IPS DF 4.7 (cell line): ENCODE results near the gene CEP295NL.
"Not testable (repeated sequence)": the region's sequence is repeated elsewhere in the genome, so short reads cannot be mapped to it uniquely, and the experiment has no call there.

Experiments used
- DNase-seq: peaks from one replicate; pipeline ENCODE4 v3.0.0-alpha.2; 2013; ENCODE audit warnings: low spot score; ENCODE audit errors: extremely low read depth

The CEP295NL gene

DNA sequence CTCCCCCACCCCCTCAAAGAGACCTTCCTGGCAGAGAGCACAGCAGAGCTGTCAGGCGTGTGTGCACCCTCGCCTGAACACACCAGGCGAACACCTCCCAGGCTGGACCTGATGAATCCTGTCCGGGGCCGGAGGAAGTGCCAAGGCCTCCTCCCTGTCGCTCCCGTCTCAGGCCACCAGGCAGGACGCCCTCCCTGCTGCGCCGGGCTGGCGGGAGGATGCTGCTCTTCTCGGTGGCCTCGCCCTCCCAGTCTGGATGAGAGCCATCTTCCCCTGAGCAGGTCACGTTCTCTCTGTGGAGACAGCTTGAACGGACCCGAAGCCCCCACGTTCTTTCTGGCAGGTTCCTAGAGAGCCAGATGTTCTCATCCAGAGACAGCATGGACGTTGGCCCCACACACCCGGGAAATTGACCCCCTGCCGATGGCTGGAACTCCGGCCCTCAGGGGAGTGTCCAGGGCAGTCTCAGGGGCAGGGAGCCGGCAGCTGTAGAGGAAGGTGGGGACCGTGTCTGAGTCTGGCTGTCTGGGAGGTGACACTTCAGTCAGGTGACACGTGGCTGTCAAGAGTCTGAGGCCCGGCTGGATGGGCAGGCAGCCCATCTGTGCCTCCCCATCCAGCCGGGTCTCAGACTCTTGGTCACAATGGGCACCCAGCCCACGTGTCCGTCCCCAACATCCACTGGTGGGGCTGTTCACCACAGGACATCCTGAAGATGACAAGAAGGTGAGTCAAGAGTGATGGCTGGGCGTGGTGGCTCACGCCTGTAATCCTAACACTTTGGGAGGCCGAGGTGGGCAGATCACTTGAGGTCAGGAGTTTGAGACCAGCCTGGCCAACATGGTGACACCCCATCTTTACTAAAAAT lies 27.1 kb upstream of the CEP295NL start:
- DNase-seq = no peak

DNA sequence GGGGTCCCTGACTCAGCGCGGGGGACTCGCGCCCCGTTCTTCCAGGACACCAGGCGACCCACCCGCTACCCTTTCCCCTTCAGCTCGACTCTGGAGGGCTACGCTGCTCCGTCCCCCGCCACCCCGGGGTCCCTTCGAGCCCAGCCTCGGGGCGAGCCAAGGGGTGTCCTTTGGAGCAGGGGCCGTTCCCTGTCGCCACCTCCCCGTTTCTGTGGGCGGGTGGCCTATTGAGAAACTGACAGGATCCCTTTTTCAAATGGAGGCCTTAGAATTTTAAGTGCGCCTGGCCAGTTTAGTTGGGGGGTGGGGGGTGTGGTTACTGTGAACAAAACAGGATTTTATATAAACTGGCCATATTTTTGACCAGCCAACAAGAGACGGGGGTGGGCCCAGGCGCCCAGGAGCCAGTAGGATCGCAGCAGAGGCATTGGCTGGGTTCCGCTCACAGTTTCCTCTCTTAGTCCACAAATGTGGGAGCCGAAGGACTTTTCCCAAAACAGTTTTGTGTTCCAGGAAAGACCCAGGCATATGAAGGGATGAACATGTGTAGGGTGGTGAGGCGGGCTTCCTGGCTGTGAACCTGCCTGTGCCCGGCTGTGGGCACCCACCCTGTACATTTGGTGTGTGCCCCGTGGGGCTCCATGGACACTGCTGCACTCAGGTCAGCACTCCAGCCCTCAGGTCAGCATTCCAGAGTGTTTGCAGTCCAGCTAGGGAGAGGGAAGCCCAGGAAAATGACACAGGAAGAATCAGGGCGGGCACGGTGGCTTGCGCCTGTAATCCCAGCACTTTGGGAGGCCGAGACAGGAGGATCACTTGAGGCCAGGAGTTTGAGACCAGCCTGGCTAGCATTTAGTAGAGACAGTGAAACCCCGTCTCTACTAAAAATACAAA lies 22.9 kb upstream of the CEP295NL start:
- DNase-seq = no peak

DNA sequence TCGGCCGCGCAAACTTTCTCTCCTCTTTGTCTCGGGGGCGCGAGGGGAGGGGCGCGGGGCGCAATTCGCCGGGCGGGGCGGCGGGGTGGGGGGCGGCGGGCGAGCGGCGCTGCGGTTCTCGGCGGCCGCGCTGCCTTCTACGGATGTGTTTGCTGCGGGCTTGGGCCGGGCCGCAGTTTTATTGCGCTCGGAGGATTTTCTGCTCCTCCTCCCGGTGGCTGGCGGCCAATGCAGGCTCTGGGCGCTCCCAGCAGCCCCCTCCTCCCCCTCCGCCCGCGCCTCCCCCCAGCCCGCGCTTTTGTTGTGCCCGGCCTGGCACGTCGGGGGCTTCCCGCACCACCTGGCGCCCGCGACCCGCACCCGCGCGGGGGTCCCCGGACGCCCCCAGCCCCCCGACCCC lies 22.2 kb upstream of the CEP295NL start, which contains the start of gene TIMP2:
TIMP2 (minus strand) TSS at position 154 of the 400 bp plus-strand sequence. CDS start 299 bp downstream, outside the sequence.
- no peak for DNase-seq

DNA sequence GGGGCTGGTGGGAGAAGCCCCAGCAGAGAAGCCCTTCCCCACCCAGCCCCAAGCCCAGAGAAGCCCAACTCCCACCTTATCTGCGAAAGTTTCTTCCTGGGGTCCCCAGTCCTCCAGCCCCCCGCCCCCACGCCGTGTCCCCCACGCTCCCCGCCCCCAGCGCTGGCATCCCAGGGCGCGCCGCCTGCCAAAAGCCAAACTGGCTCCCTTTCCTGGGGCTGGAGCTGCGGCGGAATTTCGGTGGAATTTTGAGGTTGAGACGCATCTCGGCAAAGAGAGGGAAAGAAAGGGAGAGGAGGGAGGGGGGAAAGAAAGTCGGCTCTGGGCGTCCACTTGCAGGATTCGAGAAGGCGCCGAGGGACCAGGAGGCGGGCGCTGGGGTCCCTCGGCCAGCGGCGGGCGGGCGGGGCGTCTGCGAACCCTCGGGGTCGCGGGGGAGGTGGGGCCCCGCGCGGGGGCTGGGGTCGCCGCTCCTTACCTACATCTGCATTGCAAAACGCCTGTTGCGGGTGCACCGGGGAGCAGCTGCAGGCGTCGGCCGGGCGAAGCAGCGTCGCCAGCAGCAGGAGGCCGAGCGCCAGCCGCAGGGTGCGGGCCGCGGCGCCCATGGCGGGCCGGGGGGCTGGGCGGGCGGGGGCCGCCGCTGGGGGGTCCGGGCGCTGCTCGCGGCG lies 21.6 kb upstream of the CEP295NL start:
- DNase-seq = no peak

DNA sequence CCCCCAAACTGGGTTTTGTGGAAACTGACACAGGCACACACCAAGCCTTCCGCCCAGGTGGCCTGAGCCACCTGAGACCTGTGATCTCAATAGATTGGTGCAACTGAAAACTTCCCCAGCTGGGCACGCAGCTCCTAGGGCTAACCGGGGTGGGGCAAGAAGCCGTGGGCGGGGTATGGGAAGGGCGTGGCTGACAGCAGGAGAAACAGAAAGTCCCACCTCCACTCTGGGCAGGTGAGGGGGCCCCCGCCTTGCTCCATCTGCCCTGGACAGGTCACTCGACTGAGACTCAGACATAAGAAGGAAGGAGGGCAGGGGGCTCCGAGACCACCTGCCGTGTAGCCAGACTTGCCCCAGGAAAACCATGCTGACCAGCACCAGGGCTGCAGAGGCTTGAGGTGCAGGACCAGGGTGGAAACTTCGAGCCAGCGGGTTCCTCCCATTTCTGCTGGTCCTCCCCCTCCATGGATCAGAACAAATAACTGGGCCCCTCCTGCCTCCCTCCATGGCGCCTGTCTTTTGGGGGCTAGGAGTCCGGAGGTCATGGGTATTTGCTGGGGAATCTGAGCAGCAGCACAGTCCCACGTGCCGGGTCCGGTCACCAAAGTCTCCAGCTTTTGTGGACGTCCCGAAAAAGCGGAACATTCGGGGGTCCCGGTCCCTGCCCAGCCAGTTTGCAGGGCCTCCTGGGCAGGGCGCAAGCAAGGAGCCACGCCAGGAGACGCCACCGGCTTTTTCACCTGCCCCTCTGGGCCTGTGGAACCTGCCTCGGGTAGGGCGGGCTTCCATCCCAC lies 20.9 kb upstream of the CEP295NL start:
- no peak for DNase-seq

DNA sequence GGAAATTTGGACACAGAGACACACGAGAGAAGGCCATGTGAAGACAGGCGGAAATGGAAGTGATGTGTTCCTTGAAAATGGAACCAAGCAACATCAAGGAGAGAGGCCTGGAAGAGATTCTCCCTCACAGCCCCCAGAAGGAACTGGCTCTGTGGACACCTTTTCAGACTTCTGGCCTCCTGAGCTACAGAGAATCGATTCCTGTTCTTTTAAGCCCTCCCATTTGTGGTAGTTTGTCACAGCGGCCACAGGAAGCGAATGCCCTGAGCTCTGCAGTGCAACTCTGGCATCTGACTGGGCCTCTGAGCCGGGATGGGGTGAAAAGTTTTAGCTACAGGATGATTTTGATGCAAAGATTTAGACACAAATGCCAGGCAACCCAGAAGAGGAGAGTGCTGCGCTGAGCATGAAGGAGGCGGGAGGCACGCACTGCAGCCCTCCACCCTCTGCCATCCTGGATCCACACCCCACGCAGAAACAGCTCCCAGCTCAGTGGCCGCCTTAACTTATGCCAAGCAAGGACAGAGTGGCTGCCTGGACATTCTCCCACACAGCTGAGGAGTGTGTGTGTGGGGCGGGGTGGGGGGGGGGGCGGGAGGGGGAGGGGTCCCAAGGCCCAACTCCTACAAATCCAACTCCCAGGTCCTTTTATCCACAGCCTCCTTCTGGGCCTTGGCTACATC lies 20.0 kb upstream of the CEP295NL start:
- no peak for DNase-seq

- no peak for DNase-seq
Measured at GRCh38 chr17:78921437-78921971, 18.5 kb upstream of the CEP295NL start.

GRCh38 chr17:78920528-78920927 lies 17.5 kb upstream of the CEP295NL start:
- no peak for DNase-seq

DNA sequence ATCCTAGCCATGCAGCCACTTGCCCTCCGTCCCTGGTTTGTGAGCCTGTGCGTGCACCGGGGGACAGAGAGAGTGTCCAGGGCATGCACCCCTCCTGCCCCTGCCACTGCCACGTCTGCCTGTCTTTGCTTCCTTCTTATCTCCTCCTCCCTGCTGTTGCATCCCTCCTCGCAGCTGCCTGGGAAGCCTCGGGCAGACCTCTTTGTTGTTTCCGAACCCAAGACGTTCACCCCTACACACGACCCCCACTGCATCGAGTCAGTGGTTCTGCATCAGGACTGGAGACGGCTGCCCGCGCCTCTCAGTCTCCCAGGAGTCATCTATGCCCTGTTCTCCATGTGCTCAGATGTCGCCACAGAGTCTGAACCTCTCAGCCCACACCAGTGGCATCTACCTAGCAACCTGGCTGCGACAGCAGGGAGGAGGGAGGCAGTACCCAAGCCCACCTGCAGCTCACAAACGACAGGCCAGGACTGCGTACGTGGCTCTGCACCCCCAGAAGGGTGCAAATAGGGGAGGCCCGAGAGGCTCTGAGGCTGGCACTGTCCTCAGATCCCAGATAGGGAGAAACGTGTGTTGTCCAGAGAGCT lies 17.0 kb upstream of the CEP295NL start:
- no peak for DNase-seq

- no peak for DNase-seq
Measured at GRCh38 chr17:78918979-78919378, 16.0 kb upstream of the CEP295NL start.

GRCh38 chr17:78917451-78918275 lies 14.7 kb upstream of the CEP295NL start:
- no peak for DNase-seq

- DNase-seq = no peak
Measured at GRCh38 chr17:78915872-78916632, 13.1 kb upstream of the CEP295NL start.

DNA sequence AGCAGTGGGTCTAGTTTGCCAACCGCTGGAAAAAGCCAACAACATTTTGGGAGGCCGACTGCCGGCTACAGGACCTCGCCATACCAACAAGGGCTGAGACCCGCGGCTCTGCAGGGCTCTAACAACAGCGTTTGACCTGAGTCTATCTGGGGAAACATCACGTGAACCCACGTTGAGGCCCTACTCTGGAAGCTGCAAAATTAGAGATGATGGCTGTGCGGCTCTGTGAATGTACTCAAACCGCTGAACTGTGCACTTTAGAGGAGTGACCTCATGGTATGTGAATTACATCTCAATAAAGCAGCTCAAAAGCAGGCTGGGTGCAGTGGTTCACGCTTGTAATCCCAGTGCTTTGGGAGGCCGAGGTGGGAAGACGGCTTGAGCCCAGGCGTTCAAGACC lies 10.1 kb upstream of the CEP295NL start:
- DNase-seq = no peak

DNA sequence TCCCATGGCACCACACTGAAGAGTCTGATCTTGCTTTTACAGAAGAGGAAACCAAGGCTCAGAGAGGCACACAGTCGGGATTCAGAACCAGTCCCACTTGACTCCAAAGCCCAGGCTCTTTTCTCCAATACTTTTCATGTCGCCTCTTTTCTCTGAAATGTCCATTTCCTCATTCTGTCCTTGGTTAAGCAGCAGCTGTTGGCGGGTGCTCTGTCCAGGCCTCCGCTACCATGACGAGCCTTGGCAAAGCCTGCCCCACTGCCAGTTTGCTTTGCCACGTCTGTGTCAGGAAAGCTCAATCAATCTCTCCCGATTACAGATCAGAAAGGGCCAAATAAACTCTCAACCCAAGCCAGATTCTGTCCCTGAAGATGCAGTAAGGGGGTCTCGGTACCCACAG lies 9.1 kb upstream of the CEP295NL start:
- no peak for DNase-seq

DNA sequence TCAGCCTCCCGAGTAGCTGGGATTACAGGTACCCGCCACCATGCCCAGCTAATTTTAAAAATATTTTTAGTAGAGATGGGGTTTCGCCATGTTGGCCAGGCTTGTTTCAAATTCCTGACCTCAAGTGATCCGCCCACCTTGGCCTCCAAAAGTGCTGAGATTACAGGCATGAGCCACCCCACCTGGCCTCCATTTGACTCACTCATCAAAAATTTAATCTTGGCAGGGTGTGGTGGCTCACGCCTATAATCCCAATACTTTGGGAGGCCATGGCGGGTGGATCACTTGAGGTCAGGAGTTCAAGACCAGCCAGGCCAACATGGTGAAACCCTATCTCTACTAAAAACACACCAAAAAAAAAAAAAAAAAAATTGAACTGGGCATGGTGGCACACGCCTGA lies 8.5 kb upstream of the CEP295NL start:
- DNase-seq = not testable (repeated sequence)

DNA sequence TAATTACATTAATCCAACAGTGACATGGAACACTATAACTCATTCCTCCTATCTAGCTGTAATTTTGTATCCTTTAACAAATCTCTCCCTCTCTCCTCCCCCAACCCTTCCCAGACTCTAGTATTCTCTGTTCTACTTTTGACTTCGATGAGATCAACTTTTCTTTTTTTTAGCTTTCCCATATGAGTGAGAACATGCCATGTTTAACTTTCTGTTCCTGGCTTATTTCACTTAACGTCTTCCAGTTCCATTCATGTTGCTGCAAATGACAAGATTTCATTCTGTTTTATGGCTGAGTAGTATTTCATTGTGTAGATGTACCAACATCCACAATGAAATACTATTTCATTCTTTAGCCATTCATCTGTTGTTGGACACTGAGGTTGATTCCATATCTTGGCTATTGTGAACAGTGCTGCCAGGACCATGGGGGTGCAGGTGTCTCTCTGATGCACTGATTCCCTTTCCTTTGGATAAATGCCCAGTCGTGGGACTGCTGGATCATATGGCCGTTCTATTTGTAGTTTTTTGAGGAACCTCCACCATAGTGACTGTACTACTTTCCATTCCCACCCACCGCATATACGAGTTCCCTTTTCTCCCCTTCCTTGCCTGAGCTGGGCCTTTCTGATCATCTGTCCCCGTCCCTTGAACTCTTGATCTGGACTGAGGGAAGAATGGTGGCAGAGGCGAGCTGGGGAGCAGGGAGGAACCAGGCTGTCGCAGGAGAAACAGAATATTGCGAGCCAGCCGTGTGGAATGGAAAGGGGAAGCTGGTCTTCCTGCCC lies 7.7 kb upstream of the CEP295NL start:
- DNase-seq = no peak

DNA sequence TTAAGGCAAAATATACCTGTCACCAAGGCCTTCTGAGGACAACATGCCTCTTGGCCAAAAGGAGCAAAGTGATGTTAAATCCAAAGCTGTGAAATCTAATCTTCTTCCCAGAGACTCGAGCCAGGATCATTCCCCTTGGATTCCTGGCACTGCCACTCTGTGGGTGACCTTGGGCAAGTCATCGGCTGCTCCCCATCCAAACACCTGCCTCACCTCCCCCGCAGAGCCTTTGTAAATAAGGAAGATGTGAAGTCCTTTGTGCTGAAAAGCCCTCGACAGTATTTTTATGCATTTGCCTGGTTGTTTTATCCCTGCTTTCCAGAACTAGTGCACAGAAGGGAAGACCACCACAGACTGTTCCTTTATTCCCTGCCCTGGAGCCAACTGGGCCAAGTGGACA lies 5.4 kb upstream of the CEP295NL start:
- no peak for DNase-seq
